Glomerular visceral epithelial cell (primary cell): ENCODE data around the gene WSCD2.

ENCODE experiments used
- DNase-seq: peaks from one replicate; pipeline ENCODE4 v3.0.0-alpha.2; 2016; ENCODE audit errors: extremely low spot score

Gene WSCD2

DNA sequence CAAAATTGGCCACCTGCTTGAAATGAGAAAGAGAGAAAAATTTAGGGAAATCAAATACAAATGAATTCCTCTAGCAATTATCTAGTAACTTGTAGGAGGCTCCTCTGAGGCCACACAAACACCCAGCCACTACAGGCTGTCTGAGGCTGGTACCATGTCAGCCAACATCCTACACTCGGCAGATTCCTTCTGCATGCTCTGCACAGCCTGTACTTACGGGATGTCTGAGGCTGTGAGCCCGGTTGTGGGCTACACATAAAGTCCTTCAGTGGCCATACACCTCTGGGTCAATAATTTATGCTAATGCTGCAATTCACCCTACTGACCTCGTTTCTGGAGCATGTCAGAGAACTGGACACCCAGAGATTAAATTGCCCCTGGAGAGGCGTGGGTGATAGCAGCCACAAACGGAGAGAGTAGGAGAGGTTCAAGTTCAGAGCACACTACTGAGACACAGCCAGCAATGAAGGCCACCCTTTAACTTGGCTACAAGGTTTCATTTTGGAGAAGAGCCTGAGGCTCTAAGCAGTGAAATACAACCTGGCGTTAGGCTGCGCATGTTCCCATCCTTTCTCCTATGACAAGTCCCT lies 28.9 kb downstream of the WSCD2 start:
- DNase-seq = no peak

GRCh38 chr12:108162207-108162606 lies 33.1 kb downstream of the WSCD2 start:
- DNase-seq = no peak

GRCh38 chr12:108166505-108166904 lies 37.4 kb downstream of the WSCD2 start:
- DNase-seq = no peak

DNA sequence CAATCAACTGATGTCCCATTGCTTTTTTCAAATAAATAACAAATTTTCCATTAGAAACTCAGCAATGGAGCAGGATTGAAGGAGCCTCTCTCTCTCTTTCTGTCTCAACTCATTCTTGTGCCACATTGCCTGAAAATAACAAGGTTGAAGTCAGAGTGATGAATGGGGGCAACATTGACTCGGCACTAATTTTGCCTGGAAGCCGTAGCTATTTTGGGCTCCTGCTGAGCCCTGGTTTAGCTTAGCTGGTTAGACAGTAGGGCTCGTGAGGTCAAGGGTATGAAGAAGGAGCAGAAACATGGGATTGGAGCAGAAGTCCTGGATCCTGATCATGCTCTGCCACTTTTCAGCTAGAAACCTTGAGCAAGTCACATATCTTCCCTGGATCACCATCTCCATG lies 38.9 kb downstream of the WSCD2 start:
- DNase-seq = no peak

GRCh38 chr12:108169708-108170107 lies 40.6 kb downstream of the WSCD2 start:
- DNase-seq = no peak

GRCh38 chr12:108170164-108170563 lies 41.1 kb downstream of the WSCD2 start:
- DNase-seq = no peak

DNA sequence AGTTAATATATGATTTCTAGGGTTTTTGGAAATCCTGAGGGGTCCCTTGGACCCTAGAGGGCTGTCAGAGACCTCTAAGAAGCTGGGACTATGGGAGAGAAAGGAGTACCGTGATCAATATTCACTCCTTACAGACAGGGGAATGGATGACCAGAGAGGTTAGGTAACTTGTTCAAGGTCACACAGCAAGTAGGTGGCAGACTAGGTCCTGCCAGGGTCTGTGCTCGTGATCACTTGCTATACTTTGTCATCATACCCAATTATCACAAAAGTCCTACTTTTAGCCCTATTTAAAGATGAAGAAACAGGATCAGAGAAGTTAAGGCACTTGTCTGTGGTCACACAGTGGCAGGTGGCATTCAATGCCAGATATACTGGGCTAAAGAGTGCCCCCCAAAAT lies 42.9 kb downstream of the WSCD2 start:
- no peak for DNase-seq

DNA sequence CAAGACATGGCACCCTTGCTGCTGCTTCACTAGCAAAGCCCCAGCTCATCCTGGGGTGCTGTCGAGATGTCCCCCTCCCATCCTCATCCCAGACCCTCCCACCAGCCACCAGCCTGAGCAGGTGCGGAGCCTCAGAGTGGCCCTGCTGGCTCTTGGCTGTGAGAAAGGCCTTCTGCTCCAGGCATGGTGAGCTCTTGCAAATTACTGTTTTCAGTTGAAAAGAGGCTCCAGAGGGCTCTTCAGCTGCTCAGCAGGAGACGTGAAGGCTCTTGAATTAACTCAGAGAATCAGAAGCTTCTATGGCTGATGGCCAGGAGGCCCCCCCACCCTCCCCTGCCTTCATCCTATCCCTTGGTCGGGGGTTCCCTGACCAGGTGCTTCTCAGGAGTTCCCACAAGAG lies 44.1 kb downstream of the WSCD2 start:
- DNase-seq = no peak

DNA sequence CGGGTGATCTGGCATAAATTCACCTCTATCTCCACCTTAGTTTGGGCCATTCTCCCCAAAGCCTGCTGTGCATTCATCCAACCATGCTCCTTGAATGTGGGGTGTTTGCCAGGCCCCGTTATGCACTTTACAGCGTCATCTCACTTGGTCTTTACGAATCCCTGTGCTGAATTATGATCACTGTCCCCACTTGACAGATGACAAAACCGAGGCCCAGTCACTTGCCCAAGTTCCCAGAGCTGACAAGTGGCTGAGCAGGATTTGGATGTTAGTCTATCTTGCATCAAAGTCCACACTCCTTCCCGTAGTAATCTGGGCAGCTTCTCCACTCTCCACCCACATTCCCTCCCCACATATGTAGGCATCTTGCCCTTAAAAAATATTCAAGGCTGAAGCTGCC lies 44.8 kb downstream of the WSCD2 start:
- DNase-seq = no peak

- DNase-seq = no peak
Observed at GRCh38 chr12:108174641-108175040, 45.6 kb downstream of the WSCD2 start.

GRCh38 chr12:108175310-108175709 lies 46.2 kb downstream of the WSCD2 start:
- DNase-seq = no peak

GRCh38 chr12:108176292-108176691 lies 47.2 kb downstream of the WSCD2 start:
- DNase-seq = no peak

- no peak for DNase-seq
Observed at GRCh38 chr12:108177131-108177530, 48.0 kb downstream of the WSCD2 start.

- no peak for DNase-seq
Observed at GRCh38 chr12:108179305-108179704, 50.2 kb downstream of the WSCD2 start.

DNA sequence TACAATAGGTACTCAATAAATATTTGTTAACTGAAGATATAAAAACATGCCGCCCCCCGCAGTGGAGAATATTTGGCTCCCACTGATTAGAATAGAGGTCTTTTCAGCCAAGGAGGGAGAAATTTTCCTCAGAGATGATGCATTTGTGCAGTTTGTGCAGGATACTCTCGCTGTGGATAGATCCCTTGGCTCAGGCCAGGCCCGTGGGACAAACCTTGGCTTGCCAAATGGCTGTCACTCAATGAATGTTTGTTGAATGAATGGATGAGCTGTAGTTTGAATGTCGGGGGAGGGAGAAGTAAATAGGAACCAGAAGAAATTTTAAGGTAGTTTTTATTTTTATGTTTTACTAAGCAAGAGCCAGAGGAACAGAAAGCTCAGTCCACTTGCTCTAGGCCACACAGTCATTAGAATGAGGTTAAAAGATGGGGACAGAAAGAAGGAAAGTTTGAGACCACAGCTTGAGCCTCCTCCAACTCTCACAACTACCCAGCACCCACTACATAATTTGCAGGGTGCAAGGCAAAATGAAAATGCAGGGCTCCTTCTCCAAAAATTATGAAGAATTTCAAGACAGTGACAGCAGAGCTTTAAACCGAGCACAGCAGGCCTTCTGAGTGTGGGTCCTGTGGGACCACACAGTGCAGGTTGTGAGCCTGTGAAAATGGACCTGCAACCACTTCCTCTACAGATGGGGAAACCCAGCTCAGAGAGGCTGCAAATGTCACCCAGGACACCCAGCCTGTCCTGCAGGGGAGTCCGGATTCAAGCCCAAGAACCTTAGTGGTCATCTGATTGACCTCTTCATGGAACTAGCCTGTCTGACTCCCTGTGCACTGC lies 51.4 kb downstream of the WSCD2 start:
- DNase-seq = no peak

- no peak for DNase-seq
Observed at GRCh38 chr12:108181095-108181454, 52.0 kb downstream of the WSCD2 start.

DNA sequence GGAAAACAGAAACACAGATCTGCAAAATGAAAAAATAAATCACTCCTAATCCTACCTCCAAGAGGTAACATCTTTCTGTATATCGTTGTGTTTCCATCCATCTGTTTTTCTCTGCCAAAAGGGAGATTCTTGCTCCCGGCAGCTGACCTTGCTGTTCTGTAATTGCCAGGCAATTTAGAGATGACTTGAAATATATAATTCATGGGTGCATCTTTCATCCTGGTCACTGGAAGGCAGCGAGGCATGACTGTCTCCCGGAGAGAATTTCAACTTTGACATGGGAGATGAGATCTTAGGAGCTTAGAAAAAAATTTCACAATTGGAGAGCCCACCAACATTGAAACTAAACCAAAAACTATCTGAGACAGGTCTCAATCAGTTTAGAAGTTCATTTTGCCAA lies 53.0 kb downstream of the WSCD2 start:
- DNase-seq = no peak

DNA sequence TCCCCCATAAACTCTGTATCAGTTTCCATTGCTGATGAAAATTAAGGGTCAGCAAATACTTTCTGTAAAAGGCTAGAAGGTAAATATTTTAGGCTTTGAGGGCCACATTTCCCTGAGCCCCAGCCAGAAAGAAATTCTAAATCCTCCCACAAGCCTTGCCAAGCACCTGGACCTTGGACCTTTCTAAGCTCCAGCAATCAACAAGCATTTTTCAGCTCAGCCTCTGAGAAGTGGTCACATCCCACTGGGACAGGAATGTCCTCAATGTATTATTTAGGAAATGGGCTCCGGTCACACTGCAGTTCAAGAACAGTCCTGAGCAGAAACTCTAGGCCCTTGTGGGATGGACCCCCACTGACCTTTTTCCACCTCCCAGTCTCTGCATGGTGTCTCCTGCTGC lies 55.9 kb downstream of the WSCD2 start:
- DNase-seq = no peak

GRCh38 chr12:108187831-108188230 lies 58.7 kb downstream of the WSCD2 start:
- DNase-seq = no peak

GRCh38 chr12:108190529-108190928 lies 61.4 kb downstream of the WSCD2 start:
- DNase-seq = no peak

DNA sequence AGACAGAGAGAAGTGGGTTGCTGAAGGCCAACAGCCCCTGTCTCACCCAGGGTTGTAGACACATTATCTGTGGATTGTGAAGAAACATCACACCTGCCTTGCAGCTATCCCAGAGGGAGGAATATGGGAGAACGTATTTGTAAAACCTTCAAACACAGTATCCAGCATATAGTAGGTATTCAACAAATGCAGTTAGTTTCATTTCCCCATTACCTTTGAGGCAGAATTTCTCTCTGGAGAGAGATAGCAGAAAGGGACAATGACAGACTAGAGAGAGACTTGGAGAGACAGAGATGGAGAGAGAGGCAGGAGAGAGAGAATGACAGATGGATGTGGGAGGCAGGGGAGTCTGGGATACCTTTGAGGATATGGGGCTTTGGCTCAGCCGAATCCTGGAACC lies 62.0 kb downstream of the WSCD2 start:
- DNase-seq = no peak

DNA sequence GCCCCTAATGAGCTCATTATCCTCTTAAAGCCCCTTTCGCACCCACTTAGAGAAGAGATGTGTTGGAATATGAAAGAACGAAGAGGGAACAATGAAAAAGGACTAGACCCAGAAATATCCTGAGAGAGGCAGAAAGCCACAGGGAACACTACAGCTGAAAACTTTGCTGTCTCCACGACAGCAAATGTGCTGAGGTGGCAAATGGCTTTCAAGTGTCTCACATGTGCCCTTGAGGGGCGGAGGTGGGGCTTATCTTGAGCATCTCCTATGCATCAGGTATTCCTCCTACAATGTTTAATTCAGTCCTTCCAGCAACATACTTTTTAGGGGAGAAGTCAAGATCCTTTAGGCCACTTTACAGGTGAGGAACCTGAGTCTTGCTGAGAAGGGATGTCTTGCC lies 62.9 kb downstream of the WSCD2 start:
- no peak for DNase-seq

DNA sequence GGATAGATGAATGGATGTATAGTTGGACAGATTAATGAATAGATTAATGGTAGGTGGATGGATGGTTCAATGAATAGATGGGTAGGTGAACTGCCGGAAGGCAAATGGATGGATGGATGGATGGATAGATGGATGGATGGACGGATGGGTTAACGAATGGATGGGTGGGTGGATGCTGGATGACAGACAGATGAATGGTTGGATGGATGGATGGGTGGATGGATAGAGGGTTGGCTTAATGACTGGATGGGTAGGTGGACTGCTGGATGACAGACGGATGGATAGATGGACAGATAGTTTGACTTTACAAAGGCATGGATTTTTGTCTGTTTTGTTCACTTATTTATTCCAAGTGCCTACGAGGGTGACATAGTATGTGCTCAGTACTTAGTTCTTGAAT lies 64.4 kb downstream of the WSCD2 start:
- DNase-seq = no peak

DNA sequence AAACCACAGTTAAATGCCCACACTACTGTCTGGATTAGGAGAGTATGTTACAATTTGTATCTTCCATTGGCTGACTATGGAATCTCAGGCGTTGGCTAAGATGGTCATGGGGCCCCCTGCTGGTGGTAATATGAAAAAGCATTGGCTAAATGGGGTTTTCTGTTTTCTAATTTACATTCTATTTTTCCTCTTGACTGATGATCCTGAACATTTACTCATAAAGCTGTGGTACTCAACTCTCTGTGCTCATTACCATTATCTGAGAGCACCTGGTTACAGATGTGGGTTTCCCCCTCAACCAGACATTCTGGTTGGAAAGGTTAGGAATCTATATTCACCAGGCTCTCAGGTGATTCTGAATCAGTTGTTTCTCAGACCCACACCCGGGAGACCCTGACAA lies 64.8 kb downstream of the WSCD2 start:
- peak; percentile 4 for DNase-seq
